ENCODE results near the gene POLN.

The POLN gene

GRCh38 chr4:2155246-2155645 lies 86.7 kb downstream of the POLN start:
- FAIRE-seq: no peak

DNA sequence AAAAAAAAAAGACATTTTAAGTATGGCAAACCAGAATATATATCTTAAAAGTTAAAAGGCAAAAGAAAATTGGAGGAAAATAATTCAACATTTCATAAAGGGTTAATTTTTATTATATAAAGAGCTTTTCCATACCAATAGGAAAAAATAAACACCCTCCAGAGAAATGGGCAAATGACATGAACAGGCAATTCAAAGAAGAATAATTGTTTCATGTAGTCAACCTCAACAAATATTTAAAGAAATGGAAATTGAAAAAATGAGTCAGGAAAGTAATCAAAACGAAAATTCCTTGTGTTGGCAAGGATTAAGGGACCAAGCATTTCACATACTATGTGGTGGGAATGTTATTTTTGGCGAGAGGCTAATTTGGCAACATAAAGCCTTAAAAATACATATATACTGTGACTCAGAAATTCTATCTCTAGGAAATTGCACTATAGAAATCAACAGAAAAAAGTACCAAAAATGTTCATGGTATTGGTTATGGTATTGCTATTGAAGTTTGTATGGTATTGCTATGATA lies 87.6 kb downstream of the POLN start:
- FAIRE-seq: no peak

GRCh38 chr4:2151544-2151943 lies 90.4 kb downstream of the POLN start:
- no peak for FAIRE-seq

GRCh38 chr4:2150076-2150475 lies 91.8 kb downstream of the POLN start:
- FAIRE-seq: peak; percentile 74

- FAIRE-seq: no peak
These were observed 99.1 kb downstream of the POLN start for GRCh38 chr4:2142630-2143427.

DNA sequence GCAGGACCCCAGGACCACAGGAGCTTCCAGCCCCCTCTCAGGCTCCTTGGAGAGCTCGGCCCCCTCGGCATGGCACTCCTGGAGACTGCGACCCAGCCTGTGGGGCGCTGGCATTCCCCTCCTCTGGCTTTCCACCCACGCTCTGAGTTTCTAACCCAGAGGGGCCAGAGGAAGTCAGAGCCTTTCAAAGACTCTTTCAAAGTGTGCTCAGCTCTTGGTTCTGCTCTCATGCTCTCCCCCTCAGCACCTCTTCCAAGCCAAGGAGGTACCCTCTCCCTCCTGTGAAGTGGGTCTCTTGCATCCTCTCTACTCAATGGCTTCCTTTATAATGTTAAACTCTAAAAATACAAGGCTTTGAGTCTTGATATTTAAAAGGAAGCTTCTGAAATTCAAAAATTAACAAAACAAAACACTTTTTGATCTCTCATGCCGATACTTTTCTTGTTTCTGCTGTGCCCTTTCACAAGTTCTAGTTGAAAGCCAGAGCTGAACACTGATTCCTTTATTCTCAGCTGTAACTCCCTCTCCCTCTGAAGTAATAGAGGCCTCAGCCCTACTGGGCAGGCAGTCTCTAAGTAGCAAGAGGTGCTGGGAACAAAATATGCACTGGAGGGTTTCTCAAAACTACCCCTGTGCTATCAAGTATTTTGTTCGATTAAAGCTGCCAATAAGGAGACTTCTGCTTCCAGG lies 100.0 kb downstream of the POLN start:
- no peak for FAIRE-seq

DNA sequence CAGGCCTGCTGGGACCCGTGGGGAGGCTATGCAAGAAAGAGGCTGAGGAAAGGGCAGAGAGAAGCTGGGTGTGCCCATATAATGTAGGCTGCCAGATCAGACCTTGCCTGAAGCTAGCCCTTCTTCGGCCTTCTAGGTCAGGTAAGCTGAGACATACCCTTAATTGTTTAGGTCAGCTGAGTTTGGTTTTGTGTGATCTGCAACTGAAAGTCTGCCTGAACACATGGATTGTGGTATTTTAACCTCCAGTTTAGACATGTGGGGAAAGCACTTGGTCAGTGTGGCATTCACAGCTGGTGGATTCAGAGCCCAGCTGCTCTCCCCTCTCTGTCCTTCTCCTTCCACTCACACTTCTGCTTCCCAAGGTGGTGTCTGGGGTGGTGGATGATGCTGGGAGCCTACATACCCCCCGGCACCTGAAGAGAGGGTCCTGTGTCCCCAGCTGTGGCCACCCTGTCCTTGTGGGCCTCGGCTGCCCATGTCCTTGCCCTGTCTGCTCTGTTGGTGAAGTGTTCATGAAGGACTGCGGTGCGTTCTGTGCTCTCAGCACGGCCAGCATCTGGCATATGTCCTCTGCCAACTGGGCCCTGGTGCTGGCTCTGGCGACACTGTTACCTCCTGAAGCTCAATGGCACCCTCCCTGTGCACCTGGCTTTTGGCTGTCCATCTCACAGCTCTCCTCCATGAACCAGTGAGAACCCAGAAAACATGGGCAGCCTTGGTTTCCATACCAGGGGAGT lies 100.7 kb downstream of the POLN start:
- no peak for FAIRE-seq

- FAIRE-seq: no peak
These were observed 102.9 kb downstream of the POLN start for GRCh38 chr4:2138846-2139500.

DNA sequence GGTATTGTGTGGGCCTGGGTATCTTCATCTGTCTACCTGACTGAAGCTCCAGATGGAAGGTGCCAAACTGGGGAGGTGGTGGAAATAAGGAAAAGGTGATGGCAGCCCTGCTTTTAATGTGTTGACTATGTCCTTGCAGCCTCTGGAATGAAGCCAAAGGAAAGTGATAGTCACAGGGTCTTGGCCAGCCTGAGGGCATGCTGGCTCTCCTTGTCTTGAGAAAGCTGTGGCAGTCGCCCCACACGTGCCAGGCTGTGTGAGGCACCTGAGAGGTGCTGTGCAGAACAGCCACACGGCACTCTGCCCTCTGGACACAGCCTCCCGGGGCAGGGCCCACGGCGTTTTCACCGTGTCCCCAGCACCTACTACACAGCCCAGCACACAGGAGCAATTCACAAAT lies 105.2 kb downstream of the POLN start:
- no peak for FAIRE-seq

DNA sequence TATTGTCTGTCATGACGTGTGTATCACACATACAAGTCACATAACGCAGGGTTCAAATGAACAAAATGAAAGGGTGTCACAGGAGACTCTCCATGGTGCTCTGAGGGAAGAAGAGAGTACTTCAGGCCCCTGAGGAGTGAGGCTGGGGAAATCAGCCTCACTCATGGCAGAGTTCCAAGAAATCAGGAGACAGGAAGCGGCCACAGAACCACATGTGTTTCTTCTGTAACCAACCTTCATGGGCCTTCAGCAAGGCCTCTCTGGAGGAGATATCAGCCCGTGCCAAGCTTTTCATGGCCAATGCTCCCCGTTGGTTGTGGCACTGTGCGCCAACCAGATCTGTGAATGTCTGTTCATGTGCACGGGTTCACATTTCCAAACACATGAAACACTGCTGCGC lies 106.8 kb downstream of the POLN start:
- no peak for FAIRE-seq

GRCh38 chr4:2132438-2132837 lies 109.5 kb downstream of the POLN start:
- FAIRE-seq: no peak

GRCh38 chr4:2127609-2128332 lies 114.2 kb downstream of the POLN start:
- no peak for FAIRE-seq

GRCh38 chr4:2126309-2127043 lies 115.4 kb downstream of the POLN start:
- no peak for FAIRE-seq

GRCh38 chr4:2125831-2126230 lies 116.1 kb downstream of the POLN start:
- FAIRE-seq: no peak

- no peak for FAIRE-seq
These were observed 116.9 kb downstream of the POLN start for GRCh38 chr4:2125023-2125422.

- no peak for FAIRE-seq
These were observed 125.1 kb downstream of the POLN start for GRCh38 chr4:2116687-2117400.

GRCh38 chr4:2105559-2105958 lies 136.4 kb downstream of the POLN start:
- no peak for FAIRE-seq

GRCh38 chr4:2104556-2105345 lies 137.2 kb downstream of the POLN start:
- no peak for FAIRE-seq

DNA sequence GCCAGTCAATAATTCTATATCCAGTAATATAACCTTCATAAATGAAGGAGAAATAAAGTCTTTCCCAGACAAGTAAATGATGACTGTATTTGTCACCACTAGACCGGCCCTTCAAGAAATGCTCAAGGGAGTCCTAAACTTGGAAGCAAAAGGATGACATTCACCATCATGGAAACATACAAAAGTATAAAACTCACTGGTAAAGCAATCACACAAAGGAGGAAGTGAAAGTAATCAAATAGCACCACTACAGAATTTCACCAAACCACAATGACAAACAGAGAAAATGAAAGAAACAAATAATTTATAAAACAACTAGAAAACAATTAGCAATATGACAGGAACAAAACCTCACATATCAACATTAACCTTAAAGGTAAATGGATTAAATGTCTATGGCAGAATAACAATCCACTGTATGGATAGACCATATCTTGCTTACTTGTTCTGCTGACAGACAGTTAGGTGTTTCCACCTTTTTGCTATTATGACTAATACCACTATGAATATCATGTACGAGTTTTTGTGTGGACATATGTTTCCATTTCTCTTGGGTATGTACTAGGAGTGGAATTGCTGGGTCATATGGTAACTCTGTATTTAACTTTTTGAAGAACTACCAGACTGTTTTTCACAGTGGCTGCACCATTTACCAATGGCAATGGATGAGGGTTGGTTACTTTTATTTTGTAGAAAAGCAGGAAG lies 137.9 kb downstream of the POLN start:
- no peak for FAIRE-seq

All from endometrium (tissue), 2 donors.